ENCODE results near the gene OLFM2.

GRCh38 chr19:9941671-9942070 lies 5.4 kb upstream of the OLFM2 start:
- TF ChIP-seq CTCF (IDR thresholded peaks at IDR 0.05) (no peak), POLR2A (IDR thresholded peaks at IDR 0.05) (no peak), POLR2AphosphoS5 (IDR thresholded peaks at IDR 0.05; ENCODE audit: insufficient read depth in 1 of 2, low read depth in 1 of 2) (no peak)
